SKM-1 (cell line): ENCODE results near the gene SYN1.

Experiments used
- DNase-seq: peaks from one replicate; lab custom pipeline; 2025; ENCODE audit not compliant: unreplicated experiment; lab: John Stamatoyannopoulos, UW

SYN1 gene

DNA sequence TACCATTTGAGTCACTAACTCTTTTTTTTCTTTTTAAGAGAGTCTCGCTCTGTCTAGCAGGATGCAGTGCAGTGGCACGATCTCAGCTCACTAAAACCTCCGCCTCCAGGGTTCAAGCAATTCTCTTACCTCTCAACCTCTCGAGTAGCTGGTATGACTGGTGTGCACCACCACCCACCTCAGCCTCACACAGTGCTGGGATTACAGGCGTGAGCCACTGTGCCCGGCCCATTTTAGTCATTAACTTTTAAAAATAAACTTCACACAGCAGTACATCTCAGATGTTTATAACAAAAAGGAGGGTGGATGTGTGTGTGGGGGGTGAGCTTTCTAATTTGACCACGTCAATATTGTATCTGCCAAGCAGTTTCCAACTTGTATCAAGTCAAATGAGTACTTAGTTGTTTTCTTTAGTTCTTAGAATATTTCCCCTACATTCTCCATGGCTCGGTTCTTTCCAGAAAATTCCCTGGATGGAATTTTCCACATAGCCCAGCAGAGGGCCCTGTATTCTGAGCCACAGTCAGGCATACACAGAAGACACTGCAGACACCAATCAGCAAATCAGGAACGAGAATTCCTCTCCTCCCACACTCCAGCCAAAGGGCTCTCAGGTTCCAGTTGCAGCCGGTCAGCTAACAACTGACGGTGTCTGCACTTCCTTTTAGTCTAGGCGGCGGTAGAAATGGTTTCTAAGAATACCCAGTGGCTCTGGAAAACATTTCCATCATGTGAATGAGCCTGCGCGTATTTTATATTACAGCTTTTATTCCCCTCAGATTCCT lies 78.7 kb downstream of the SYN1 start:
- peak; percentile 40 for DNase-seq

DNA sequence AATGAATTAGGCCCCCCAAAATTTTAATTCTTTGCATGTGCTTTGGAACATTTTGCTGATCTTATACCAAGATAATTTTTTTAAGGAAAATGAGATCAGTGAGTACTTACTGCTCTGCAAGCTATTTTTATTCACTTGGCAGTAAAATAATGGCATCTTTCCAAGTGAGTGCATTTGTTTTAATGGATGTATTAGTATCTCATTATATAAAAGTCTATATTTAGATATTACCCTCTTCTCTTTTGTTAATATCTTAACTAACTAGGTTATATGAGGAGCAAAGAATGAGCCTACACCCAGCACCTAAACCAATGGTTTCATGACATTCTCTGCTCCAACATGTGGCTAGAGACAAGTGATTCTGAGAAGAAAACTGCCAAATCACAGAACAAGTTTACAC lies 79.8 kb downstream of the SYN1 start:
- no peak for DNase-seq

DNA sequence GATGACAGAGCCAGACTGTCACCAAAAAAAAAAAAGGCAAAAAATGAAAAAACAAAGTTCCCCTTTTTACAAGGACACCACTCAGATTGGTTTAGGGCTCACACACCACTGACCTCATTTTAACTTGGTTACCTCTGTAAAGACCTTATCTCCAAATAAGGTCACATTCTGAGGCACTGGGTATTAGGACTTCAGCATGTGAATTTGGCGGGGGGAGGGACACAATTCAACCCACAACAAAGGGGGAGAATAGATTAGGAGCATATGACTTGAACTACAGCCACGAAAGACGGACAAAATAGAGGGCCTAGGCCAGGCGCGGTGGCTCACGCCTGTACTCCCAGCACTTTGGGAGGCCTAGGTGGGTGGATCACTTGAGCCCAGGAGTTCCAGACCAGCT lies 89.6 kb downstream of the SYN1 start:
- DNase-seq = peak; percentile 1

DNA sequence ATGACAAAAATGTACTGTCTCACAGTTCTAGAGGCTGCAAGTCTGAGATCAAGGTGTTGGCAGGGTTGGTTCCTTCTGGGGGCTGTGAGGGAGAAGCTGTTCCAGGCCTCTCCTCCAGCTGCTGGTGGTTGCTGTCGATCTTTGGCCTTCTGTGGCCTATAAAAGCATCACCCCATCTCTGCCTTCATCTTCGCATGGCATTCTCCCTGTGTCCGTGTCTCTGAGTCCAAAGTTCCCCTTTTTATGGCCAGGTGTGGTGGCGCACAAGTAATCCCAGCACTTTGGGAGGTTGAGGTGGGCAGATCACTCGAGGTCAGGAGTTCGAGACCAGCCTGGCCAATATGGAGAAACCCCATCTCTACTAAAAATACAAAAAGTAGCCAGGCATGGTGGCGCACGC lies 90.1 kb downstream of the SYN1 start:
- no peak for DNase-seq

DNA sequence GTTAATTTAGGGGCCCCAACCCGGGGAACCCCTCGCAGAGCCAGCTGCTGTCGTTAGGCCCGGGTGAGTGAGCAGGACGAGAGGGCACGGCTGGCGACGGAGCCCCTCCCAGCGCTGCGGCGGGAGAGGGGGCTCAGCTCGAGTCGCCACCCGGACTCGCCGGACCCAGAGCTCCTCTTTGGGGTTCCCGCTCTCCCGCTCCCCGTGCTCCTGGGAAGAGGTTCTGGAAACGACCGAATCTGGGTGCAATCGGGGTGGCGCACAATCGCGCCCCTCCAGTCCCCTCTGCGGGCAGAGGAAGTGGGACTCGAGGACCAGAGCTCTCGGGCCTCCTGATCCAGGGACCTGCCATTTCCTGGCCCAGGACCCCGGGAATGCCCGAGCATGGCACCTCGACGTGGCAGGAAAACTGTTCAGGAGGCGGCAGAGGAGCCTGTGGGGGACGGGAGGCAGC lies 95.9 kb downstream of the SYN1 start:
- no peak for DNase-seq

DNA sequence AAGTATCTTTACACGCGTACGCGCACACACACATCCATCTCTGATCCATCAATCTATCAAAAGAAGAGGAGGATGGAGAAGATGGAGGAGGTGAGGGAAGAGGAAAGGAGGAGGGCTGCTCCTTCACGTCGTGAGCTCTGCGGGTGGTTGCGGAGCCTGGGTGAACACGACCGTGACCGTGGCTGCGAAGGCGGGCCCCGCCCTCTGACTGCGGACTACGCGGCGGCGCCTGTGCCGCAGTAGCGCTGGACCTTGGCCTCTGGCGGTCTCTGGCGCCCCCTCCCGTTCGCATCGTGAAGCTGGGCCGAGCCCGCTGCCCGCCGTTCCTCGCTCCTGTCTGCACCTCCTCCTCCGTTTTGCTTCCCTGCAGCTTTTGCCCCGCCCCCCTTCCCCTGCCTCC lies 96.4 kb downstream of the SYN1 start:
- peak; percentile 12 for DNase-seq
